A549 (cell line): ENCODE data around the gene IL5.

Experiments
- CHD4 ChIP-seq: fragments of 200-600 bp; sonication (generic); IDR thresholded peaks from 2 replicates; pipeline ENCODE4 v1.6.1; 2016; ENCODE audit warnings: antibody characterized with exemption, mild to moderate bottlenecking, borderline replicate concordance
- CTCF ChIP-seq: fragments of >200 bp; sonication (Bioruptor Twin); formaldehyde crosslinking; IDR thresholded peaks from 3 replicates; pipeline ENCODE4 v1.5.1; 2016
- HMGXB4 ChIP-seq: fragments of 250-450 bp; sonication (Bioruptor Pico); IDR thresholded peaks from 2 replicates; pipeline ENCODE4 v1.5.0; 2021; ENCODE audit warnings: mild to moderate bottlenecking, moderate library complexity, borderline replicate concordance
- KDM5A ChIP-seq: fragments of 200-600 bp; sonication (generic); IDR thresholded peaks from 2 replicates; pipeline ENCODE4 v1.6.1; 2016; ENCODE audit warnings: antibody characterized with exemption, mild to moderate bottlenecking
- MAZ ChIP-seq: fragments of 150-350 bp; IDR thresholded peaks from 2 replicates; pipeline ENCODE4 v1.6.1; 2014; ENCODE audit warnings: antibody characterized with exemption, low read depth, low read length, borderline replicate concordance
- MYC ChIP-seq: IDR thresholded peaks from 2 replicates; pipeline ENCODE4 v1.6.1; 2012; ENCODE audit warnings: mild to moderate bottlenecking, inconsistent platforms, low read length, improper control_type of control experiment, borderline replicate concordance
- POLR2A ChIP-seq: IDR thresholded peaks from 2 replicates; pipeline ENCODE4 v1.6.1; 2012; ENCODE audit warnings: mild to moderate bottlenecking, low read length
- RCOR1 ChIP-seq: fragments of 150-350 bp; IDR thresholded peaks from 2 replicates; pipeline ENCODE4 v1.6.1; 2014; ENCODE audit warnings: antibody characterized with exemption, low read length, low read depth
- RNF2 ChIP-seq: fragments of 200-600 bp; sonication (generic); IDR thresholded peaks from 2 replicates; pipeline ENCODE4 v1.6.1; 2016; ENCODE audit warnings: low read depth, mild to moderate bottlenecking, antibody characterized with exemption, moderate library complexity, borderline replicate concordance
- SMC3 ChIP-seq: fragments of >200 bp; sonication (Bioruptor Twin); formaldehyde crosslinking; IDR thresholded peaks from 3 replicates; pipeline ENCODE4 v1.6.1; 2018; ENCODE audit warnings: inconsistent platforms
- TFCP2L1 ChIP-seq: fragments of 250-450 bp; sonication (Bioruptor Pico); IDR thresholded peaks from 2 replicates; pipeline ENCODE4 v1.5.0; 2021; ENCODE audit warnings: mild to moderate bottlenecking
- ZFP36 ChIP-seq: fragments of 450-650 bp; IDR thresholded peaks from 2 replicates; pipeline ENCODE4 v1.6.1; 2014; ENCODE audit warnings: borderline replicate concordance; ENCODE audit not compliant: partially characterized antibody

- TF ChIP-seq RNF2 (no peak), MAZ (no peak), MYC (no peak), HMGXB4 (CRISPR knock-in tag) (no peak), CTCF (no peak), CHD4 (no peak), SMC3 (no peak), TFCP2L1 (CRISPR knock-in tag) (no peak), KDM5A (no peak), ZFP36 (no peak), RCOR1 (no peak), POLR2A (no peak)
Measured at GRCh38 chr5:132566657-132567056, 23.3 kb upstream of the IL5 start.
